Putamen (tissue), 1 donor: Measurements from ENCODE around the gene ORAI1.
"Not testable (repeated sequence)": the region's sequence is repeated elsewhere in the genome, so short reads cannot be mapped to it uniquely, and the experiment has no call there.

ENCODE experiments used
- DNase-seq: peaks from one replicate; pipeline ENCODE4 v3.0.0-alpha.2; 2016; ENCODE audit warnings: low spot score

Gene ORAI1

DNA sequence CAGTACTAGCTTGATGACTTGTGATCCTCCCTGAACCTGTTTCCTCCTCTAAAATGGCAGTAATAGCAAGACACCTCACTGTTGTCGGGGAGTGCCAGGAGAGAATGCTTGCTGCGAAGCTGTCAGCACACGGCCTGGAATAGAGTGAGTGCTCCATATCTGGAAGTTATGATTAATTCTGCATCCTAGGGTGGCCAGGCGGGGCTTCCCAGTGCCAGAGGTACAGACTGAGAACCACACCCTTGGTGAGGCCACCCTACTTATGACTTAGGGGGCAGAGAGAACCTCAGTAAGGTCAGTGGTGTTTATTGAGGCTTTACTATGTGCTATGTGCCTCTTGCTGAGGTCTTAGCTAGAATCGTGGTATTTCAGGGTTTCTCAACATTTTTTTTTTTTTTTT lies 23.0 kb downstream of the ORAI1 start:
- DNase-seq = no peak

DNA sequence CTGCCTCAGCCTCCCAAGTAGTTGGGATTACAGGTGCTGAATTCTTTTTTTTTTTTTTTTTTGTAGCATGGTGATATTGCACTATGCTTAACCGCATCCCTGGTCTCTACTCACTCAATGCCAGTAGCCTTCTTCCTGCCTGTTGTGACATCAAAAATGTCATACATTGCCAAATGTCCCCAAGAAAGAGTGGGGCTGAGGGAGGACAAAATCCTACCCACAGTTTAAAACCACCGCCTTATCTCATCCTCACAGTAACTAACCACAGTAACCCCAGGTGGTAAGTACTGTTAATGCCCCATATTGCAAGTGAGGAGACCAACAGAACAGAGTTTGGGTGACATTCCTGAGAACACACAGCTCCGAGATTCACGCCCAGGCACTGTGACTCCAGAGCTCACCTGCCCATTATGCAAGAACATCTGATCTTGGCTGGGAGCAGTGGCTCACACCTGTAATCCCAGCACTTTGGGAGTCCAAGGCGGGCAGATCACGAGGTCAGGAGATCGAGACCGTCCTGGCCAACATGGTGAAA lies 23.6 kb downstream of the ORAI1 start:
- DNase-seq = no peak

DNA sequence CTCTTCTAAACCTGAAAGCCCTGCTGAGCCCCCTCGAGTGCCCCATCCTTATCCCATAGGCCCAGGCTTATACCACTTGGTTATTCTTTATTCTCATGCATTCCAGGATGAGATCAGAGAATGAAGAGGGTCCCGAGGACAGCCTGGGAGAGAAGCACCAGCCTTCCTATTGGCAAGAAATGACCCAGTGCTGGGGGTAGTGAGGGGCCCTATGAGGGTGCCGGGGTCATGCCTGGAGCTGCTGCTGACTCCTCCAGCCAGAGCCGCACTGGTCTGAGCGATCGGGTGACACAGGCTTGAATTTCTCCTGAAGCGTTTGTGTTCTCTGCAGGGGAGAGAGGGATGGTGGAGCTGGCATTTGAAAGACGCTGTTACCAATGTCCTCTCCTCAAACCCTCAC lies 25.0 kb downstream of the ORAI1 start:
- no peak for DNase-seq

DNA sequence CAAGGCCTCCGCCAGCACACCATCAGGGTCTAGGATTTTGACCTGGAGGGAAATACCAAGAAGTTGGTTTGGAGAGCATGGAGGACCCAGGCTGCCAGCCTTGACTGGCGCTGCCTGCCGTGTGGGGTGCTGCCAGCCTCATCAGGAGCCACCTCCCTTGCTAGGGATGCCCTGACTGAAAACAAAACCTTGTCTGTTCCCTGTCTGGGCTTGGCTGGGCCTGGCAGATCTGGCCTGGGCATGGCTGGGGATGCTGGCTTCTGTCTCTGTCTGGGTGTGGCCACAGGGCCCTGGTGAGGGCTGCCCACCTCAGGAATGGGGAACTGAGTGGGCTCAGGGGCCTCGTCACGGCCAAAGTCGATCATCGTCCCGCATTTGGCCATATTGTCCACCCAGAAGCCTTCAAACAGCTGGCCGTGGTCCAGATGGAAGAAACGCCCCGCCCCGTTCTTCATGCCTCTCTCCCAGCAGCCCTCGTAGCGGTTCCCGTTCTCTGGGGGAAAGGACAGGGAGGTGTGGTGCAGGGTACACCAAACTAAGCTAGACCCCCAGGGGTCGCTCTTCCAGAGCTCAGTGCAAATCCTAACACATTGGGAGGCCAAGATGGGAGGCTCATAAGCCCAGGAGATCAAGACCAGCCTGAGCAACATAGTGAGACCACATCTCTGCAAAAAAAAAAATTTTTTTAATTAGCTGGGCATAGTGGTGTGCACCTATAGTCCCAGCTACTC lies 26.6 kb downstream of the ORAI1 start:
- DNase-seq = no peak

DNA sequence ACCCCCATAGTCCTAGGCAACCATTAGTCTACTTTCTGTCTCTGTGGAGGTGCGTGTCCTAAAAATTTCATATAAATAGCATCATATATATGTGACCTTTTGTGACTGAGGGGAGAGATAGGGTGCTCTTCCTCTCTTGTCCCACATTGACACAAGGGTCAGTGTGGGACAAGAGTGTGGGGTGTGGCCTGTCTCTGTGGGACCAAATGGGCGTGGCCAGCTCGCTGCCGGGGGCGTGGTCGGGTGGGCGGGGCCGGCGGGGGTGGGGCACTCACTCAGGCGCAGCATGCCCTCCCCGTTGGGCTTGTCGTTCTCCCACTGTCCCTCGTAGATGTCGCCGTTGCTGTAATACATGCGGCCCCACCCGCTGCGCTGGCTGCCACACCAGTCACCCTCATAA lies 27.7 kb downstream of the ORAI1 start:
- no peak for DNase-seq

DNA sequence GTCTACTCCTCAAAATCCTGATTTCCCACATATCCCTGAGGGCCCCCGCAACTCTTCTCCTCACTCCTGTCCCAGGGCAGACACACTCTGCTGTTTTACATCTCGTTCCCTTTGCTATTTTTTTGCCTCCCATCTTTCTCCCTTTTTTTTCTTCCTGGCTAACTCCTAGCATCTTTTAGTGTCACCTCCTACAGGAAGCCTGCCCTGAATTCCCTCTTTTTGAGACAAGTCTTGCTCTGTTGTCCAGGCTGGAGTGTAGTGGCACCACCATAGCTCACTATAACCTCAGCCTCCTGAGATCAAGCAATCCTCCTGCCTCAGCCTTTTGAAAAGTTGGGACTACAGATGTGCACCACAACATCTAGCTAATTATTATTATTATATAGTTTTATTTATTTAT lies 29.8 kb downstream of the ORAI1 start:
- DNase-seq = no peak

DNA sequence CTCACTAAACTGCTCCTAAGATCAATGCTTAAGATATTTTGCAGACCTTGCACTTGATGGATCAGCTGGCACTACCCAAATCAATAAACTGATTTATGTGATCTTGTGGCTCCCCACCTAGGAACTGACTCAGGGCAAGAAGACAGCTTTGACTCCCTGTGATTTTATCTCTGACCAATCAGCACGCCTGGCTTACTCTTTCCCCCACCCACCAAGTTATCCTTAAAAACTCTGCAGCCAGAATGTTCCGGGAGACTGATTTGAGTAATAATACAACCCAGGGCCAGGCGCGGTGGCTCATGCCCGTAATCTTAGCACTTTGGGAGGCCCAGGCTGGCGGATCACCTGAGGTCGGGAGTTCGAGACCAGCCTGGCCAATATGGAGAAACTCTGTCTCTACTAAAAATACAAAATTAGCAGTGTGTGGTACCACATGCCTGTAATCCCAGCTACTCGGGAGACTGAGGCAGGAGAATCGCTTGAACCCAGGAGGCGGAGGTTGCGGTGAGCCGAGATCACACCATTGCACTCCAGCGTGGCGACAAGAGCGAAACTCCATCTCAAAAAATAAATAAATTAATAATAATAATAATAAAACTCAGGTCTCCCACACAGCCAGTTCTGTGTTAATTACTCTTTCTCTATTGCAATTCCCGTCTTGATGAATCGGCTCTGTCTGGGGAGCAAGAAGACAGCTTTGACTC lies 31.1 kb downstream of the ORAI1 start:
- DNase-seq = no peak

DNA sequence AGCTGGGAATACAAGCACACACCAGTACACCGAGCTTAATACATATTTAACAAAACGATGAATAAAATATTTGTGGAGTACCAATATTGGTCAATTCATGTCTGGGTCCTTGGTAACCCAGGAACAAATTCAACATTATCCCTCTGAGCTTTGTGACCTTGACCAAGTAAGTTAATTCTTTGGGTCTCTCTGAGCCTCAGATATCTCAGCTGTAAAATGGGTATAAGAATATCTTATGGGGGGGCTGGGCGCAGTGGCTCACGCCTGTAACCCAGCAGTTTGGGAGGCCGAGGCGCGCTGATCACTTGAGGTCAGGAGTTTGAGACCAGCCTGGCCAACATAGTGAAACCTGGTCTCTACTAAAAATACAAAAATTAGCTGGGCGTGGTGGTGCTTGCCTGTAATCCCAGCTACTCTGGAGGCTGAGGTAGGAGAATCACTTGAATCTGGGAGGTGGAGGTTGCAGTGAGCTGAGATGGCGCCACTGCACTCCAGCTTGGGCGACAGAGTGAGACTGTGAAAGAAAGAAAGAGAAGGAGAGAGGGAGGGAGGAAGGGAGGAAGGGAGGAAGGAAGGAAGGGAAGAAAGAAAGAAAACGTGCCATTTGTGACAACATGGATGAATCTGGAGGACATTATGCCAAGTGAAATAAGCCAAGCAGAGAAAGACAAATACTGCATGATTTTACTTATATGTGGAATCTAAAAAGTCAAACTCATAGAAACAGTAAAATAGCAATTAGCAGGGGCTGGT lies 35.2 kb downstream of the ORAI1 start:
- DNase-seq = not testable (repeated sequence)

DNA sequence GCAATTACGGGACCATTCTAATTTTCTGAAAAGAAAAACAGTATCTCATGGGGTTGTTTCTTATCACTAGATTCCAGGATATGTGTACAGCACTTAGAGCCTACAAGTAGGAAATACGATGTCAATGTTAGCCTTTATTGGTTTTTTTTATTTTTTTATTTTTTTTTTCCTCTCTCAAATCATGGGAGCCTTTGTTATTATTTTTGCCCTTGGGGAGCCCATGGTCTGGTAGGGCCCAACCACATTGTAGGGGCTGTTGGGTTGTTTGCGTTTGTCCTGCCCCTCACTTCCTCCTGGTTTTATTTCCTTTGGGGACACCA lies 37.2 kb downstream of the ORAI1 start:
- no peak for DNase-seq

GRCh38 chr12:121666829-121667228 lies 40.5 kb downstream of the ORAI1 start:
- not testable (repeated sequence) for DNase-seq

GRCh38 chr12:121668750-121669520 lies 42.6 kb downstream of the ORAI1 start:
- DNase-seq = no peak

GRCh38 chr12:121669521-121669900 lies 43.2 kb downstream of the ORAI1 start, which contains the start of gene MORN3:
MORN3 (minus strand) TSS chr12:121669654; CDS start chr12:121669483, 171 bp downstream.
- no peak for DNase-seq

- DNase-seq = no peak
Measured at GRCh38 chr12:121673013-121673511, 46.7 kb downstream of the ORAI1 start.

GRCh38 chr12:121676190-121676589 lies 49.9 kb downstream of the ORAI1 start:
- no peak for DNase-seq

GRCh38 chr12:121678305-121678704 lies 52.0 kb downstream of the ORAI1 start:
- no peak for DNase-seq

GRCh38 chr12:121678716-121679300 lies 52.5 kb downstream of the ORAI1 start:
- DNase-seq = no peak

DNA sequence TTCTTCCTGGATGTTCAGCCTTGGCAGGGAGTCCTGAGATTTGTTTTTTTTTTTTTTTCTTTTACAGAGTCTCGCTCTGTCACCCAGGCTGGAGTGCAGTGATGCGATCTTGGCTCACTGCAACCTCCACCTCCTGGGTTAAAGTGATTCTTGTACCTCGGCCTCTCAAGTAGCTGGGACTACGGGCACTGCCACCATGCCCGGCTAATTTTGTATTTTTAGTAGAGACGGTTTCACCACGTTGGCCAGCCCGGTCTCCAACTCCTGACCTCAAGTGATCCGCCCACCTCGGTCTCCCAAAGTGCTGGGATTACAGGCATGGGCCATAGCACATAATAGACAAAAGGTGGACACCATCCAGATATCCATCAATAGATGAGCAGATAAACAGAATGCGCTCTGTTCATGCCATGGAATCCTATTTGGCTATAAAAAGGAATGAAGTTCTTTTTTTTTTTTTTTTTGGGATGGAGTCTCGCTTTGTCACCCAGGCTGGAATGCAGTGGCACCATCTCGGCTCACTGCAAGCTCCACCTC lies 53.4 kb downstream of the ORAI1 start:
- peak; percentile 60 for DNase-seq

GRCh38 chr12:121688966-121689365 lies 62.6 kb downstream of the ORAI1 start:
- DNase-seq = no peak

DNA sequence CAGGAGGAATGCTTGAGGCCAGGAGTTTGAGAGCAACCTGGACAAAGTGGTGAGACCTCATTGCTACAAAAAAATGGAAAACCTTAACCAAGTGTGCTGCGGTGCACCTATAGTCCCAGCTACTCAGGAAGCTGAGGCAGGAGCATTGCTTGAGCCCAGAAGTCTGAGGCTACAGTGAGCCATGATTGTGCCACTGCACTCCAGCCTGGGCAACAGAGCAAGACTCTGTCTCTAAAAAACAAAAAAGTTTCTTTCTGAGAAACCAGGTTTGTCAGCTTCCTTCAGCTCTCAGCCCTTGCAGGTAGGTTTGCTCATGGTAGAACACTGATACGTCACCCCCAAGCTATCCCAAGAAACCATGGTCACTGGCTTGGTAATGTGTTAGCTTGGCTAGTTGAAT lies 63.1 kb downstream of the ORAI1 start:
- DNase-seq = no peak
